NB4 (cell line): ENCODE results near the gene TRIM23.

Source experiments
- DNase-seq: peaks from one replicate; pipeline ENCODE4 v3.0.0; 2010; ENCODE audit warnings: low read depth
- H3K4me3 ChIP-seq: one replicate; pipeline ENCODE4 v1.5.1; 2011; ENCODE audit warnings: mild to moderate bottlenecking, low read depth, low read length, moderate library complexity
- MAX ChIP-seq: IDR thresholded peaks from 2 replicates; pipeline ENCODE4 v1.6.1; 2011; ENCODE audit warnings: low read depth, low read length
- MYC ChIP-seq: IDR thresholded peaks from 2 replicates; pipeline ENCODE4 v1.6.1; 2011; ENCODE audit warnings: low read depth, low read length
- POLR2A ChIP-seq: IDR thresholded peaks from 2 replicates; pipeline ENCODE4 v1.6.1; 2011; ENCODE audit warnings: mild to moderate bottlenecking; ENCODE audit not compliant: insufficient read length; ENCODE audit errors: extremely low read depth
- TF ChIP-seq, protein P1 (sequence below): IDR thresholded peaks from one replicate; pipeline ENCODE4 v1.5.1; 2012; ENCODE audit warnings: low read depth, low read length

Gene TRIM23

GRCh38 chr5:65624025-65624570, at the start of gene TRIM23:
TRIM23 (minus strand) TSS chr5:65624333; CDS start chr5:65624274, 59 bp downstream.
- peak within 1 kb of the TSS; percentile 97 for H3K4me3 ChIP-seq
- peak; percentile 61 for TF ChIP-seq MAX
- TF ChIP-seq MYC = peak; percentile 5; the same call in 1 of the 2 replicates
- TF ChIP-seq, protein P1, sequence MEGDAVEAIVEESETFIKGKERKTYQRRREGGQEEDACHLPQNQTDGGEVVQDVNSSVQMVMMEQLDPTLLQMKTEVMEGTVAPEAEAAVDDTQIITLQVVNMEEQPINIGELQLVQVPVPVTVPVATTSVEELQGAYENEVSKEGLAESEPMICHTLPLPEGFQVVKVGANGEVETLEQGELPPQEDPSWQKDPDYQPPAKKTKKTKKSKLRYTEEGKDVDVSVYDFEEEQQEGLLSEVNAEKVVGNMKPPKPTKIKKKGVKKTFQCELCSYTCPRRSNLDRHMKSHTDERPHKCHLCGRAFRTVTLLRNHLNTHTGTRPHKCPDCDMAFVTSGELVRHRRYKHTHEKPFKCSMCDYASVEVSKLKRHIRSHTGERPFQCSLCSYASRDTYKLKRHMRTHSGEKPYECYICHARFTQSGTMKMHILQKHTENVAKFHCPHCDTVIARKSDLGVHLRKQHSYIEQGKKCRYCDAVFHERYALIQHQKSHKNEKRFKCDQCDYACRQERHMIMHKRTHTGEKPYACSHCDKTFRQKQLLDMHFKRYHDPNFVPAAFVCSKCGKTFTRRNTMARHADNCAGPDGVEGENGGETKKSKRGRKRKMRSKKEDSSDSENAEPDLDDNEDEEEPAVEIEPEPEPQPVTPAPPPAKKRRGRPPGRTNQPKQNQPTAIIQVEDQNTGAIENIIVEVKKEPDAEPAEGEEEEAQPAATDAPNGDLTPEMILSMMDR = no peak
- peak; percentile 60 for TF ChIP-seq POLR2A
- peak; percentile 92 for DNase-seq

DNA sequence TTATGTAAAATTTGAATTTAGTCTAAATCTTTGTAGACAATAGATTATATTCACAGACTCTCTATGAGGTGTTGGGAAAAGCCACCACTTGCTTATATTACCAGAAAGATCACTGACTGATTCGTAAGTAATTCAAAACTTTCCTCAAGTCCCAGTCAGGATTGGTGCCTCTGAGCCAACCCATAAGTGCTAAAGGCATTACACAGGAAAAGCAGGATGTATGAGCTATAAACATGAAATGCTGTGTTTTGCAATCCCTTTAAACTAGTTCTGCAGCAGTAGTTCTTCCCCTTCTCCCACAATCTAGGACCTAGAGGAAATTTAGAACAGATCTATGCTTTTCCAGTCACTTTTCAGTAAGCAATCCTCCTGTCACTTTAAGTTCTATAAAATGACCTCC, 48.7 kb upstream of the TRIM23 start:
- DNase-seq = peak; percentile 20
- no peak for TF ChIP-seq POLR2A
- no peak for TF ChIP-seq MYC
- H3K4me3 ChIP-seq = no peak overlapping the region

GRCh38 chr5:65668696-65669095, 44.6 kb upstream of the TRIM23 start:
- peak; percentile 71 for DNase-seq
- TF ChIP-seq, protein P1 = no peak
- TF ChIP-seq POLR2A (no peak), MYC (no peak), MAX (no peak)
- no peak overlapping the region for H3K4me3 ChIP-seq

DNA sequence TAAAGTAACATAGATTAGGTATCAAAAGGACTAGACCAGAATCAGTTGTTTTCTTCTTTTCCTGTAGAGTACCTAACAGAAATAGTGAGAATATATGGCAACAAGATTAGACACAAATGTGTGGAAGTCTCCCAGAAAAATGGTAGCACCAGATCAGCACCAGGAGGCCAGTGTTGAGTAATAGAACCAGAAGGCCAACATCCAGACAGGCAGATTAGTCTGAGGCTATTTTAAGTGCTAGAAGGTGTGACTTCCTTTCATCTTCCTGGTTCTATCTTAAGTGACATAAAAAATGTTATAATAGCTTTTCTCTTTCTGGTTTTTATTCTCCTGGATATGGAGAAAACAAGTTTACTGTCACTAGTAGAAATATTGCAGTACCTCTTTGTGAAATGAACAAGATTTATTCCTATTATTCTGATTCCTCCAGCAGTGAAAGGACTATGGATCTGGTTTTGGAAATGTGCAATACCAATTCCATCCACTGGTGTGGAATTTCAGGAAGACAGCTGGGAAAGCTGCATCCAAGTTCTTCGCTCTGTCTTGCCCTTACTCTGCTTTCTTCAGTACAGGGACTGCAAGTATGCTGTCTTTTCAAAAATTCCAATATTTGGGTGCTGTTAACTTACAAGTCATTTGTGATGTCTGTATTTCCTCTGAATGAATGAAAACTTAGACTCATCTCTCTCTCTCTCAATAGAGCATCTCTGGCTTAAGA, 39.8 kb upstream of the TRIM23 start:
- no peak for TF ChIP-seq MYC
- TF ChIP-seq POLR2A = no peak
- TF ChIP-seq, protein P1 = no peak
- TF ChIP-seq MAX = no peak

DNA sequence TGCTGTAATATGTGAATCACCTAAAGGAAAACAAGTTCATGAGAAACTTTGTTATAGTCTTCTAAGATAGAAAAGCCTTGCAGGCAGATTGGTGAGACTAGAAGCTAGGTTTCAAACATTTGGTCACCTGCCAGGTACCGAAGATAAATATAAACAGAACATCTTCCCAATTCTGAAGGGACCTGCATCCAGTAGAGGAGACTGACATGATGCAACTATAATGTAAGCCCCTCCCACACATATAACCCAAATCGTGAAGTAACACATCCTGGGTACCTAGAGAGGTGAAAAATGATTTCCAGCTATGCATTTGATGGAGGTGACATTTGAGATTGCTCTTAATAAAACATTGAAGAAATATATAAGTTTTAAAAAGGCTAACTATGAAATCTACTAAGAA, 30.6 kb upstream of the TRIM23 start:
- TF ChIP-seq MYC = no peak
- TF ChIP-seq, protein P1 = no peak
- TF ChIP-seq MAX = no peak
- no peak for TF ChIP-seq POLR2A
- DNase-seq = no peak

More for the DNA sequence above, 39.8 kb upstream of the TRIM23 start:
- H3K4me3 ChIP-seq = no peak overlapping the region
- no peak for DNase-seq

DNA sequence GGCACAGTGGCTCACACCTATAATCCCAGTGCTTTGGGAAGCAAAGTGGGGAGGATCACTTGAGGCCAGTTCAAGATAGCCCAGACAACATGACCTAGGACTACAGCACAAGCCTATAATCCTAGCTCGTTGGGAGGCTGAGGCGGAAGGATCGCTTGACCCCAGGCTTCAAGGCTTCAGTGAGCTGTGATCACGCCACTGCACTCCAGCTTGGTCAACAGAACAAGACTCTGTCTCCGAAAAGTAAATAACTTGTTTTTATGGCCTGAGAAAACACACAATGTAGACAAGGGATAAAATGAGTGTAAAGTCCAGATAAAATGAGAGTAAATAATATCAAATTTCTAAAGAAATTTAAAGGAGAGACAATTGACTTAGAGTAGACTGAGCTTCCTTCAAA, 27.0 kb upstream of the TRIM23 start:
- DNase-seq = no peak
- H3K4me3 ChIP-seq = no peak overlapping the region
- no peak for TF ChIP-seq MYC
- TF ChIP-seq MAX = no peak
- TF ChIP-seq, protein P1 = no peak
- no peak for TF ChIP-seq POLR2A

More for the DNA sequence above, 30.6 kb upstream of the TRIM23 start:
- no peak overlapping the region for H3K4me3 ChIP-seq
